Measurements from ENCODE around the gene PTCD1.
"Not testable (repeated sequence)": the region's sequence is repeated elsewhere in the genome, so short reads cannot be mapped to it uniquely, and the experiment has no call there.

Gene PTCD1

GRCh38 chr7:99448855-99449254 is 10.3 kb upstream of the PTCD1 start:
- DNase-seq (ENCODE audit: low spot score), result no peak

- no peak for DNase-seq (ENCODE audit: low spot score)
Measured at GRCh38 chr7:99447943-99448342, 9.3 kb upstream of the PTCD1 start.

GRCh38 chr7:99446096-99446495 is 7.5 kb upstream of the PTCD1 start:
- DNase-seq (ENCODE audit: low spot score), result no peak

- no peak for DNase-seq (ENCODE audit: low spot score)
Measured at GRCh38 chr7:99440195-99440594, 1.6 kb upstream of the PTCD1 start.

GRCh38 chr7:99437946-99438572 is 539 bp downstream of the PTCD1 start:
- DNase-seq (ENCODE audit: low spot score), result no peak

GRCh38 chr7:99433158-99433557 is 5.4 kb downstream of the PTCD1 start:
- no peak for DNase-seq (ENCODE audit: low spot score)

GRCh38 chr7:99431756-99432540 is 6.7 kb downstream of the PTCD1 start:
- not testable (repeated sequence) for DNase-seq (ENCODE audit: low spot score)

- DNase-seq (ENCODE audit: low spot score), result no peak
Measured at GRCh38 chr7:99429756-99430155, 8.8 kb downstream of the PTCD1 start.

GRCh38 chr7:99428972-99429566 is 9.5 kb downstream of the PTCD1 start:
- no peak for DNase-seq (ENCODE audit: low spot score)

- no peak for DNase-seq (ENCODE audit: low spot score)
Measured at GRCh38 chr7:99424932-99425730, 13.5 kb downstream of the PTCD1 start.

GRCh38 chr7:99422625-99423024 is 16.0 kb downstream of the PTCD1 start:
- no peak for DNase-seq (ENCODE audit: low spot score)

- no peak for DNase-seq (ENCODE audit: low spot score)
Measured at GRCh38 chr7:99422186-99422585, 16.4 kb downstream of the PTCD1 start.

GRCh38 chr7:99420986-99421385 is 17.6 kb downstream of the PTCD1 start:
- no peak for DNase-seq (ENCODE audit: low spot score)

GRCh38 chr7:99420213-99420612 is 18.4 kb downstream of the PTCD1 start:
- no peak for DNase-seq (ENCODE audit: low spot score)

GRCh38 chr7:99419323-99420021 is 19.1 kb downstream of the PTCD1 start:
- DNase-seq (ENCODE audit: low spot score), result no peak

GRCh38 chr7:99418260-99418659 is 20.3 kb downstream of the PTCD1 start:
- DNase-seq (ENCODE audit: low spot score), result no peak

- DNase-seq (ENCODE audit: low spot score), result not testable (repeated sequence)
Measured at GRCh38 chr7:99415513-99416127, 23.0 kb downstream of the PTCD1 start.

- no peak for DNase-seq (ENCODE audit: low spot score)
Measured at GRCh38 chr7:99410635-99411034, 28.0 kb downstream of the PTCD1 start.

GRCh38 chr7:99409806-99410205 is 28.8 kb downstream of the PTCD1 start:
- DNase-seq (ENCODE audit: low spot score), result no peak

- no peak for DNase-seq (ENCODE audit: low spot score)
Measured at GRCh38 chr7:99409192-99409572, 29.4 kb downstream of the PTCD1 start.

All from AG08396 (cell line).